VCaP (cell line): Measurements from ENCODE around the gene GPR107.

Experiments
- H3K27ac ChIP-seq: fragments of 450-650 bp; 2 replicates; pipeline ENCODE4 v1.5.1; 2017
- CTCF ChIP-seq: fragments of 450-650 bp; conservative IDR thresholded peaks from 2 replicates; pipeline ENCODE4 v1.5.1; 2017; ENCODE audit warnings: mild to moderate bottlenecking, moderate library complexity

Gene GPR107

GRCh38 chr9:130069048-130069447 is 15.3 kb downstream of the GPR107 start:
- no peak for TF ChIP-seq CTCF
- H3K27ac ChIP-seq: no peak overlapping the region

GRCh38 chr9:130072515-130073235 is 19.0 kb downstream of the GPR107 start:
- TF ChIP-seq CTCF: no peak
- no peak overlapping the region for H3K27ac ChIP-seq

GRCh38 chr9:130073373-130073772 is 19.7 kb downstream of the GPR107 start:
- H3K27ac ChIP-seq: no peak overlapping the region
- no peak for TF ChIP-seq CTCF

GRCh38 chr9:130078547-130078946 is 24.8 kb downstream of the GPR107 start:
- TF ChIP-seq CTCF: no peak
- no peak overlapping the region for H3K27ac ChIP-seq

GRCh38 chr9:130084337-130084736 is 30.6 kb downstream of the GPR107 start:
- TF ChIP-seq CTCF: no peak
- H3K27ac ChIP-seq: no peak overlapping the region

GRCh38 chr9:130088051-130088450 is 34.3 kb downstream of the GPR107 start:
- no peak overlapping the region for H3K27ac ChIP-seq
- no peak for TF ChIP-seq CTCF

- no peak for TF ChIP-seq CTCF
- H3K27ac ChIP-seq: no peak overlapping the region
Measured at GRCh38 chr9:130089141-130089540, 35.4 kb downstream of the GPR107 start.
